A204.1 (cell line): ENCODE results near the gene PIGP.
"Not testable (repeated sequence)": the region's sequence is repeated elsewhere in the genome, so short reads cannot be mapped to it uniquely, and the experiment has no call there.

Experiments
- FAIRE-seq: peaks from 2 replicates; lab custom pipeline; 2012; peaks lifted over from hg19 to GRCh38; lab: Jason Lieb, UNC

PIGP gene

GRCh38 chr21:37041706-37042271 lies 31.1 kb downstream of the PIGP start:
- no peak for FAIRE-seq

- FAIRE-seq: no peak
Observed at GRCh38 chr21:37040212-37040611, 32.7 kb downstream of the PIGP start.

GRCh38 chr21:37039411-37040075 lies 33.3 kb downstream of the PIGP start:
- FAIRE-seq: no peak

GRCh38 chr21:37036177-37036576 lies 36.7 kb downstream of the PIGP start:
- no peak for FAIRE-seq

GRCh38 chr21:37034394-37034793 lies 38.5 kb downstream of the PIGP start:
- FAIRE-seq: not testable (repeated sequence)

- peak; percentile 54 for FAIRE-seq
Observed at GRCh38 chr21:37032877-37033471, 39.9 kb downstream of the PIGP start.

- FAIRE-seq: no peak
Observed at GRCh38 chr21:37032293-37032692, 40.6 kb downstream of the PIGP start.

GRCh38 chr21:37030864-37031263 lies 42.0 kb downstream of the PIGP start:
- FAIRE-seq: no peak

GRCh38 chr21:37028570-37028969 lies 44.3 kb downstream of the PIGP start:
- FAIRE-seq: no peak

- FAIRE-seq: no peak
Observed at GRCh38 chr21:37026499-37026898, 46.4 kb downstream of the PIGP start.

- no peak for FAIRE-seq
Observed at GRCh38 chr21:37017951-37018679, 54.8 kb downstream of the PIGP start.
